Ovary (tissue), 3 donors: ENCODE data around the gene NOM1.

Experiments used
- CTCF ChIP-seq, 3 donors: fragments of 450-650 bp in 2 of 3; fragments of 200-600 bp in 1 of 3; IDR thresholded peaks; one replicate each; pipeline versions ENCODE4 v1.5.1 to v1.8.0; 2016 to 2022; ENCODE audit warnings: antibody characterized with exemption in 3 of 3, mild to moderate bottlenecking in 1 of 3
- EP300 ChIP-seq: sonication (generic); formaldehyde crosslinking; IDR thresholded peaks from one replicate; pipeline ENCODE4 v1.6.1; 2017; ENCODE audit warnings: antibody characterized with exemption
- POLR2A ChIP-seq: fragments of 450-650 bp; IDR thresholded peaks from one replicate; pipeline ENCODE4 v1.6.1; 2017; ENCODE audit warnings: antibody characterized with exemption, mild to moderate bottlenecking, moderate library complexity
- donor health status: DM: no; HTN: no; CAD: no.

DNA sequence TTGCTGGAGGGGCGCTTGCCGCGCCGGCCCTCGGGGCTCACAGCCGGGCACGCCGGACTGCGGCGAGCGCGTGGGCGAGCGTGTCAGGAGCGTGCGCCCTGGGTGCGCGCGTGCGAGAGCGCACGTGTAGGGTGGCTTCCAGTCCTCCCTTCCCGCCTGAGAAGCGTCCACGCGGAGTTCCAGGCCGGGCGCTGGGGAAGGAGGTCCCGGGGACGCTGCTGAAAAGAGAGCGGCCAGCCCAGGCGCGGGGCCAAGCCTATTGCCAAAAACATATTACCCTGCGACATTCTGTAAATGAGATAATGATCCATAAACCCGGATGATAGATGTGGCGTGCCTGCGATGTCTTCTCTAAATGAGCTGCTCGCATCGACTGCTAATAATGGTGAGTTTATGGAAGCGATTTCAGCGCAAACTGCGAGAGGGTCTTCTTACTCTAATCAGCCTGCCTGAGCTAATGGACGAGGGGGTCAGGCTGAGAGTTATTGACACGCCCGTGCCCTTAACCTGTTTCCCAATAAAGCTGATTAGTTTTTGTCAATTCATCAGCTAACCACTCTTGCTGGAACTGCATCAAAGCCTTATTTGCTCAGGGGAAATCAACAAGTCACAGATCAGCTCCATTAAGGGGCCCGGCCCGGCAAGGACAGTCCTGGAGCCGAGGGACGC lies 69.0 kb downstream of the NOM1 start:
- TF ChIP-seq POLR2A (no peak), CTCF (IDR thresholded peaks at IDR 0.05) (no peak), EP300 (no peak)
